ENCODE results near the gene COPG2.

The COPG2 gene

GRCh38 chr7:130639388-130639787, 29.2 kb downstream of the COPG2 start:
- Histone ChIP-seq H3K36me3 (ENCODE audit: control insufficient read depth, insufficient read depth, low read length) (no peaks in the 10 kb centered on the region), H3K27me3 (replicated peaks; ENCODE audit: control insufficient read depth, insufficient read depth, low read length) (no peaks in the 10 kb centered on the region), H3K4me3 (replicated peaks; ENCODE audit: low read depth, low read length) (no peak overlapping the region)
- no peak for DNase-seq (ENCODE audit: extremely low read depth, insufficient read length)
- no peak for TF ChIP-seq CTCF (IDR thresholded peaks at IDR 0.05; ENCODE audit: insufficient read depth, low read length, poor library complexity, severe bottlenecking)

- H3K36me3 ChIP-seq (ENCODE audit: control insufficient read depth, insufficient read depth, low read length): no peaks in the 10 kb centered on the region
- DNase-seq (ENCODE audit: extremely low read depth, insufficient read length): no peak
- H3K4me3 ChIP-seq (replicated peaks; ENCODE audit: low read depth, low read length): no peak overlapping the region
- no peaks in the 10 kb centered on the region for H3K27me3 ChIP-seq (replicated peaks; ENCODE audit: control insufficient read depth, insufficient read depth, low read length)
- TF ChIP-seq CTCF (IDR thresholded peaks at IDR 0.05; ENCODE audit: insufficient read depth, low read length, poor library complexity, severe bottlenecking): no peak
Measured at GRCh38 chr7:130632111-130632510, 36.4 kb downstream of the COPG2 start.

GRCh38 chr7:130628901-130629300, 39.6 kb downstream of the COPG2 start:
- no peak for TF ChIP-seq CTCF (IDR thresholded peaks at IDR 0.05; ENCODE audit: insufficient read depth, low read length, poor library complexity, severe bottlenecking)
- H3K36me3 ChIP-seq (ENCODE audit: control insufficient read depth, insufficient read depth, low read length): no peaks in the 10 kb centered on the region
- H3K4me3 ChIP-seq (replicated peaks; ENCODE audit: low read depth, low read length): no peak overlapping the region
- no peak for DNase-seq (ENCODE audit: extremely low read depth, insufficient read length)
- H3K27me3 ChIP-seq (replicated peaks; ENCODE audit: control insufficient read depth, insufficient read depth, low read length): no peaks in the 10 kb centered on the region

GRCh38 chr7:130627775-130628174, 40.8 kb downstream of the COPG2 start:
- Histone ChIP-seq H3K27me3 (replicated peaks; ENCODE audit: control insufficient read depth, insufficient read depth, low read length) (no peaks in the 10 kb centered on the region), H3K36me3 (ENCODE audit: control insufficient read depth, insufficient read depth, low read length) (no peaks in the 10 kb centered on the region), H3K4me3 (replicated peaks; ENCODE audit: low read depth, low read length) (no peak overlapping the region)
- TF ChIP-seq CTCF (IDR thresholded peaks at IDR 0.05; ENCODE audit: insufficient read depth, low read length, poor library complexity, severe bottlenecking): no peak
- DNase-seq (ENCODE audit: extremely low read depth, insufficient read length): no peak

GRCh38 chr7:130622866-130623265, 45.7 kb downstream of the COPG2 start:
- no peak for TF ChIP-seq CTCF (IDR thresholded peaks at IDR 0.05; ENCODE audit: insufficient read depth, low read length, poor library complexity, severe bottlenecking)
- H3K27me3 ChIP-seq (replicated peaks; ENCODE audit: control insufficient read depth, insufficient read depth, low read length): no peaks in the 10 kb centered on the region
- no peaks in the 10 kb centered on the region for H3K36me3 ChIP-seq (ENCODE audit: control insufficient read depth, insufficient read depth, low read length)
- no peak for DNase-seq (ENCODE audit: extremely low read depth, insufficient read length)
- H3K4me3 ChIP-seq (replicated peaks; ENCODE audit: low read depth, low read length): no peak overlapping the region

- no peaks in the 10 kb centered on the region; the same call in 1 of the 2 replicates for H3K36me3 ChIP-seq (ENCODE audit: control insufficient read depth, insufficient read depth, low read length)
- TF ChIP-seq CTCF (IDR thresholded peaks at IDR 0.05; ENCODE audit: insufficient read depth, low read length, poor library complexity, severe bottlenecking): no peak
- no peak for DNase-seq (ENCODE audit: extremely low read depth, insufficient read length)
- H3K4me3 ChIP-seq (replicated peaks; ENCODE audit: low read depth, low read length): no peak overlapping the region
- no peaks in the 10 kb centered on the region for H3K27me3 ChIP-seq (replicated peaks; ENCODE audit: control insufficient read depth, insufficient read depth, low read length)
Measured at GRCh38 chr7:130615583-130615982, 53.0 kb downstream of the COPG2 start.

Measured in GM06990 (cell line).